Endothelial cell of umbilical vein (primary cell): Measurements from ENCODE around the gene MYO18A.
A peak's percentile ranks its signal among the peaks of the same experiment; 100 is the strongest.

Source experiments
- CTCF ChIP-seq, 2 donors: IDR thresholded peaks; 1 replicate in 1 of 2; 2 replicates in 1 of 2; pipeline ENCODE4 v1.5.1; 2011; ENCODE audit warnings: low read length in 2 of 2, mild to moderate bottlenecking in 2 of 2, moderate library complexity in 2 of 2, control low read depth in 1 of 2, inconsistent platforms in 1 of 2, low read depth in 1 of 2; ENCODE audit not compliant: insufficient read depth in 1 of 2; ENCODE audit errors: extremely low read depth in 1 of 2
- POLR2A ChIP-seq: IDR thresholded peaks from 2 replicates; pipeline ENCODE4 v1.6.1; 2012; ENCODE audit warnings: low read depth, mild to moderate bottlenecking, control low read depth, low read length
- POLR2AphosphoS5 ChIP-seq: IDR thresholded peaks from 2 replicates; pipeline ENCODE4 v1.6.1; 2012; ENCODE audit warnings: low read depth, mild to moderate bottlenecking, control low read depth, low read length, moderate library complexity; ENCODE audit not compliant: insufficient read depth

DNA sequence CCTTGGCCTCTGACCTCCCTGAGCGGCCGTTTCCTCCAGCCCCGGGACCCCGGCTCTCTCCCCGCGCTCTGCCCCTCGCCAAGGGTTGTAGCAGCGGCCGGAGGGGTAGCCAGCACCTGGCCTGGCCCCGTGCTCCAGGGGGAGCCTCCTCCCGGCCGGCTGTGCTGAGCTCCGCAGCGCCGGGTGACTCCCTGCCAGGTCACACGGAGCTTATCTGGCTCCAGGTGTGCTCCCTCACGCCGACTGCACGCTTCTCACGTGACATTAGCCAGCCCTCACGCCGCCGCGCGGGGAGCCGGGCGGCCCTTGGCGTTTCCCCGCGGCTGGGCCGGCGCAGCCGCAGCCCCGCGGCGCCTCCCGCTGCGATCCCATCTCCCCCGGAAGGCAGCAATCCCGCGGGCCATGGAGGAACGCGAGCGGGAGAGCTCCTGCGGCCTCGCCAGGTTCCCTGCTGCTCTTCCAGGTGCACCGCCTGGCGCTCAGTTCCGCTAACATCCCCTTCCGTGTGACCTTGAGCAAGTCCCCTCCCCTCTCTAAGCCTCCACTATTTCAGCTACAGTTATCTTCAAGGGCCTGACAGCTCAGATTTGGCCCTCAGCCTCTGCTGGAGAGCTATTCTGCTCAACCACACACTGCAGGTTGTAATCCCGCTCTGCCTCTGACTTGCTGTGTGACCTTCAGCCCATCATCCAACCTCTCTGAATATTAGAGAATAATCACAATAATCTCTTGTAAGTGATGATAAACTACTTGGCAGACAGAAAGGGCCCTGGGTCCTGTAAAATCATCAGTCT, 3.4 kb downstream of the MYO18A start:
- no peak for TF ChIP-seq POLR2AphosphoS5
- no peak for TF ChIP-seq CTCF (IDR thresholded peaks at IDR 0.05; ENCODE audit: extremely low read depth in 1 of 2, insufficient read depth in 1 of 2, low read depth in 1 of 2, low read length in 2 of 2)
- peak; percentile 23 for TF ChIP-seq POLR2A
